ENCODE results near the gene HPCA.

Gene HPCA

DNA sequence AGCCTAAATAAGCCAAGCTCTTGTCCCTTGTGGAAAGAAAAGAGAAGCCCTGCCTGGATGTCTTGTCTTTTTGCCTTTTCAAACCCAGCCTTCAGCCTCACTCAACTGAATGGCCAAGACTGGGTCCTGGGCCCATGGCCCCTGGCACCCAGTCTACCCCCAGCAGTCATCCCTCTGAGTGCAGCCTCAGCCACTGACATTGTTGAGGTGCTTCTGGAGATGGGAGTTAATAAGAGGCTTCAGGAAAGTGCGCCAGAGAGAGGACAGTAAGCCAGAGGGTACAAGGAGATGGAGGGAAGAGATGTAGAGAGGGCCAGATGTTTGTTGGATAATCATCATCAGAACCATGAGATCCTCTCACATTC is 22.4 kb upstream of the HPCA start:
- no peak overlapping the region for H3K4me3 ChIP-seq
- H3K36me3 ChIP-seq = peaks cover 70% of the 10 kb centered on the region
- no peaks in the 10 kb centered on the region for H3K4me1 ChIP-seq
- no peak for TF ChIP-seq Cebpa-rat (IDR thresholded peaks at IDR 0.05)
- no peak overlapping the region for H3K4me2 ChIP-seq
- no peaks in the 10 kb centered on the region for H3K9me3 ChIP-seq
- peaks cover 10% of the 10 kb centered on the region for H3K27me3 ChIP-seq
- H3K27ac ChIP-seq = no peak overlapping the region
- peaks cover 18% of the 10 kb centered on the region for H4K20me1 ChIP-seq
- no peak overlapping the region for H3K9ac ChIP-seq

DNA sequence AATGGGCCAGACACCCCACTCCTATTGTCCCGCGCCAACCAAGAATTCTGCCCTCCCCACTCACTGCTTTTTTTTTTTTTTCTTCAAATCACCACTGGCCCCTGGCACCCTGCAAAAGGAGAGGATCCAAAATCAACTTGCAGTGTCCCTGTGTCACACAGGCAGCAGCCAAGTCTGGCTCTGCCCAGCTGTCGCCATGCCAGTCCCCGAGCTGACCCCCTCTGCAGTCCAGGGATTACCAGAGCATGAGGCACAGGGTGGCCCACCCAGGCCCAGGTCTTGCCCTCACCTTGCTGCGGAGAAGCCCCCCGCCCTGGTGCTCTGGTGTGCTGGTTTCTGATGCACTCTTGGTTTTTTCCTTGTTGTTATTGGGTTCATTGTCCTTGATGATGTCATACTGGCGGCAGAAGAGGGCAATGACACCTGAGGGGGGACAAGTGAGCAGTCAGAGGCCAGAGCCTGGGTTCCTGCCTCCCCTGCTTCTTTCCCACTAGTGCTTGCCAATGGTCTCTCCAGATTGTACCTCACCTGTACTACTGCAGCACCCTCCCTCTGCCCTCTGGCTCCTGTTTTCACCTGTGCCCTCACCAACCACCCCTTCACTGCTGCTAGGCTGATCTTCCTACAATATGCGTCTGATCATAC is 21.8 kb upstream of the HPCA start:
- no peak overlapping the region for H3K4me2 ChIP-seq
- H3K4me1 ChIP-seq = no peaks in the 10 kb centered on the region
- no peak for TF ChIP-seq Cebpa-rat (IDR thresholded peaks at IDR 0.05)
- peaks cover 24% of the 10 kb centered on the region for H4K20me1 ChIP-seq
- H3K36me3 ChIP-seq = peaks cover 64% of the 10 kb centered on the region
- H3K9ac ChIP-seq = no peak overlapping the region
- H3K27me3 ChIP-seq = peaks cover 16% of the 10 kb centered on the region
- H3K4me3 ChIP-seq = no peak overlapping the region
- no peak overlapping the region for H3K27ac ChIP-seq
- H3K9me3 ChIP-seq = no peaks in the 10 kb centered on the region

DNA sequence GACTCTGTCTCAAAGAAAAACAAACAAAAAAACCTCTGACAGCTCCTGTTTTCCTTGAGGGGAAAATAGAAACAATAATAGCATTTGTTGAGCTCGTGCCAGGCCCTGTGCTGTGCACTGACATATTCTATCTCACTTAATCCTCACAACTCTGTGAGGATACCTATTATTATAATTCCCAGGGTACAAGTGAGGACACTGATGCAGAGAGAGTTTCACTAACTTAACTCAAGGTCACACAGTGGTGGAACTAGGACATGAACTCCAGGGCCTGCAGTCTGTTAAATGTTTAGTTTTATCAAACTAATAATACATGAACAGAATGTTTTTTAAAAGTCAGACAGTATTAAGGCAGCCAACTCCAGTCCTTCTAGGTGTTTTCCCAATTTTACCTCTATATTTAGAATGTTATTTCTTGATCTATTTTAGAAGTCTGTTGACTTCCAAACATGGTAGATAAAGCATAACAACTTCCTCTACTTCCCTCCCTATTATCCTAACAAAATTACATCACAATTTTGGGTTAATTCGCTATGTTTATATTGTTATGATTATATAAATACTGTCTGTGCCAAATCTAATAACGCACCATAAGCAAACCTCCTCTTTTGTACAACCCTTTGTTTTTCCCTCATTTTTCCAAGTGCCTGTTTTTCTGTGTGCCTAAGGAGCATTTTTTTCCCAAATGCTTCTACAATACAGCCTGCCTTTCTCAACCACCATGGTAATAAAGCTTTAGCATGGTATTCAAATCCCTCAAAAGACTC is 20.5 kb upstream of the HPCA start:
- peaks cover 34% of the 10 kb centered on the region for H4K20me1 ChIP-seq
- H3K27me3 ChIP-seq = peaks cover 29% of the 10 kb centered on the region
- no peak overlapping the region for H3K4me2 ChIP-seq
- no peak for TF ChIP-seq Cebpa-rat (IDR thresholded peaks at IDR 0.05)
- H3K36me3 ChIP-seq = peaks cover 51% of the 10 kb centered on the region
- H3K27ac ChIP-seq = no peak overlapping the region
- H3K4me1 ChIP-seq = peaks cover 11% of the 10 kb centered on the region
- no peaks in the 10 kb centered on the region for H3K9me3 ChIP-seq
- H3K4me3 ChIP-seq = no peak overlapping the region
- no peak overlapping the region for H3K9ac ChIP-seq

DNA sequence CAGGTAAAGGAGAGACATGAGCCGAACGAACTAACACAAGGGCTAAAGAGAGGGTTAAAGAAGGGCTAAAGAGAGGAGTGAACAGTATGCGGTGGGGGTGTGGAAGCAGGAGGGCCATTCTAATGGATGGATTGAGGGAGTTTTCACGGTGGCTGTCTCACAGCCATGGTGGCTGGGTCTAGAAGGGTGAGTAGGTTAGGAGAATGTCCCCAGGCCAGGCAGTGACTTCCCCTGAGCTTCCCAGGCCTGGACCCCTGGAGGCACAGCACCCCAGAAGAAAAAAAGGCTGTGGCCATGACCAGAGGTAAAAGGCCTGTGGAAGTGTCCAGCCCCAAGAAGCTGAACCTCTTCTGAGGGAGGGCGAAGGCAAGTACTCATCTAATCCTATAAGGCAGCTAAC is 19.1 kb upstream of the HPCA start:
- Histone ChIP-seq H3K27me3 (peaks cover 42% of the 10 kb centered on the region), H3K9ac (no peak overlapping the region), H4K20me1 (peaks cover 47% of the 10 kb centered on the region), H3K4me2 (no peak overlapping the region), H3K4me1 (peaks cover 24% of the 10 kb centered on the region), H3K36me3 (peaks cover 38% of the 10 kb centered on the region), H3K9me3 (no peaks in the 10 kb centered on the region), H3K4me3 (no peak overlapping the region), H3K27ac (no peak overlapping the region)
- no peak for TF ChIP-seq Cebpa-rat (IDR thresholded peaks at IDR 0.05)

DNA sequence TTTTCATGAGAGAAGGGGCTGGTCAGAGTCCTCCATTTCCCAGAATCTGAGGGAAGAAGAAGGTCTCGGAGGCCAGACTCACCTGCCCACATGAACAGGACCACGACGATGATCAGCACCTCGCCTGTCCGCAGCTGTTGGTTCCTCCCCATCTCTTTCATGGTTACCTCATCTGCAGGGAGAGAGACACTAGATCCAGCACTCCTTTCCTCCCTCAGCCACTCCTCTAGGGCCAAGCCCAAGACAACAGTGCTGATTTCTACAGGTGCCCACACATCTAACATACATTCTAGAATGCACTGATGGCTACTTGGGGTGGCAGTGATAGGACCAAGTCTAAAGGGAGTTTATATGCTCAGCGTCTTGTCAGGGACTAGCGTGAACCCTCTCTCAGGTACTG is 18.6 kb upstream of the HPCA start:
- no peak overlapping the region for H3K9ac ChIP-seq
- H3K27ac ChIP-seq = no peak overlapping the region
- no peaks in the 10 kb centered on the region for H3K9me3 ChIP-seq
- peaks cover 48% of the 10 kb centered on the region for H4K20me1 ChIP-seq
- no peak overlapping the region for H3K4me2 ChIP-seq
- H3K4me3 ChIP-seq = no peak overlapping the region
- H3K4me1 ChIP-seq = peaks cover 27% of the 10 kb centered on the region
- peaks cover 33% of the 10 kb centered on the region for H3K36me3 ChIP-seq
- peaks cover 44% of the 10 kb centered on the region for H3K27me3 ChIP-seq
- TF ChIP-seq Cebpa-rat (IDR thresholded peaks at IDR 0.05) = no peak

DNA sequence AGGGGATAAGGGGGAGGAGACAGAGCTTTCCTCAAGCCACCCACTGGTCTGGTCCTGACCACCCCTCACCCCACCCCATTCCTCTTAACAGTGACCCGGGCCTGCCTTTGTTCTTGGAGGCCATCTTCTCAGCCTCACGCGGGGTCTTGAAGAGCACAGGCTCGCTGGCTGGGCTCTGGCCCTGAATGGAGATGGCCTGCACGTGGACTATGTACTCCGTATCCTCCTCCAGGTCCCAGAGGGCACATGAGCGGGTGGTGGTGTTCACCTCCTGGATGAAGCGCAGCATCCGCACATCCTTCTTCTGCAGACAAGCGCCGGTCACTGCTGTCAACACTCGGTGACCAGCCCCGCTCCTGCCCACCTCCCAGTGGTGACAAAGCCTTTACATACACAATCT is 18.2 kb upstream of the HPCA start:
- Histone ChIP-seq H3K27ac (no peak overlapping the region), H3K27me3 (peaks cover 44% of the 10 kb centered on the region), H4K20me1 (peaks cover 48% of the 10 kb centered on the region)

DNA sequence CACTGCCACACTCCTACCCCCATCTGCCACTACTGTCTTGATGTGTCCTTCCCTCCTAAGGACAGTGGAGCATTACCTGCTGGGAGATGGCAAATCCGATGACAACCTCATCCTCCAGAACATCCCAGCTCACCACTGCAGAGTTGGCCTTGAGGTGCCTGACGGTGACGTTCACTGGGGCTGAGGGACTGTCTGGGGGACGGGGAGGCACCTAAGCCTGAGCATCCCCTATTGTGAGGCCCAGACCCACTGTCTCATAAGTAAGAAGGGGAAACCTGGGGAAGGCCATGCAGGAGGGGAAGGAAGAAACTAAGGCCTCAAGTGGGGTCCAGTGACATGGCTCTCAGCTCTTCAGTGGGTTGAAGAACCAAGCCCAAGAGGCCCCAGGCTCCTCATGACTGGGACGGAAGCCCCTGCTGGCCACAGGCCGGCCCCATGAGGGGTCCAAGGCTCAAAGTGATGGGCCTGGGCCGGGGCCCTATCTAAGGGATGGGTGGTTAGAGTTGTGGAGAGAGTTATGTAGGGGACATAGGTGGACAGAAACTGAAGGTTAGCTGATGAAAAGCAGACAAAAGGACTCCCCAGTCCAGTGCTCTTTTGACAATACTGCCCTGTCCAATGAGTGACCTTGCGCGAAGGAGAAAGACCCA is 17.4 kb upstream of the HPCA start:
- peaks cover 44% of the 10 kb centered on the region for H3K27me3 ChIP-seq
- H3K4me2 ChIP-seq = no peak overlapping the region
- H3K9me3 ChIP-seq = no peaks in the 10 kb centered on the region

More for the DNA sequence above, 18.2 kb upstream of the HPCA start:
- Histone ChIP-seq H3K4me2 (no peak overlapping the region), H3K36me3 (peaks cover 29% of the 10 kb centered on the region), H3K9me3 (no peaks in the 10 kb centered on the region), H3K4me1 (peaks cover 31% of the 10 kb centered on the region), H3K4me3 (no peak overlapping the region), H3K9ac (no peak overlapping the region)
- no peak for TF ChIP-seq Cebpa-rat (IDR thresholded peaks at IDR 0.05)

DNA sequence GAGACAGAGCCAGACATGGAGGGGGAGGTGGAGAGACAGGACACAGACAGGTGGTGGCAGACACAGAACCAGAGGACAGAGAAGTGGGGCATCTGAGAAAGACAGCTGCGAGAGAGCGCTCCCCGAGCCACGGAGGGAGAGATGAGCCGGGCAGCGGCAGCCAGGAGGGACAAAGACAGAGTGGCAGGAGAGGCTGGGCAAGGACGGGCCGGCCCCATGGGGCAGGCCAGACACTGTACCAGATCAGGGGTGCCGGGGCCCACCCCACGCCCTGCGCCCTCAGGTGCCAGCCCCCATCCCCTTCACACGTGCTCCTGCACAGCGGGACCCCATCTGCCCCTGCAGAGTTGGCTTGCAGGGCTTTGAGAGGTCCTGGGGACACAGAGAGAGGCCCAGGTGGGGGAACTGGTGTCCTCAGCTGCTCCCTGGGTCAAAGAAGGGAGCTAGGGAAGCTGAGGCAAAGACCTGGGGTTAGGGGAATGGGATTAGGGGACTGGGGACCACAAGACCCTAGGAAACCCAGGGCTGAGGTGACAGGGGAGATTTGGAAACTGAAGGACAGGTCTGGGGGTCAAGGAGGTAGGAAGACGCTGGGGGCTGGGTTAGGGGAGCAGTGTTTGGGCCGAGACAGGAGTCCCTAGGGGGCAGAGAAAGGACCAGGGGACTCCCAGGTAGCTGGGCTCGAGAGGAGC is 16.2 kb upstream of the HPCA start:
- Histone ChIP-seq H3K36me3 (peaks cover 10% of the 10 kb centered on the region; the same call in 1 of the 2 replicates), H3K27ac (no peak overlapping the region), H3K27me3 (peaks cover 44% of the 10 kb centered on the region), H3K4me2 (peak overlapping the region; percentile 95), H3K4me3 (peak overlapping the region; percentile 59), H3K9me3 (no peaks in the 10 kb centered on the region), H3K4me1 (peaks cover 42% of the 10 kb centered on the region), H4K20me1 (peaks cover 48% of the 10 kb centered on the region), H3K9ac (no peak overlapping the region)
- TF ChIP-seq Cebpa-rat (IDR thresholded peaks at IDR 0.05) = no peak

More for the DNA sequence above, 17.4 kb upstream of the HPCA start:
- H4K20me1 ChIP-seq = peaks cover 48% of the 10 kb centered on the region
- no peak overlapping the region for H3K27ac ChIP-seq
- peaks cover 40% of the 10 kb centered on the region for H3K4me1 ChIP-seq
- peaks cover 20% of the 10 kb centered on the region; the same call in 1 of the 2 replicates for H3K36me3 ChIP-seq
- no peak for TF ChIP-seq Cebpa-rat (IDR thresholded peaks at IDR 0.05)
- H3K4me3 ChIP-seq = no peak overlapping the region
- no peak overlapping the region for H3K9ac ChIP-seq

DNA sequence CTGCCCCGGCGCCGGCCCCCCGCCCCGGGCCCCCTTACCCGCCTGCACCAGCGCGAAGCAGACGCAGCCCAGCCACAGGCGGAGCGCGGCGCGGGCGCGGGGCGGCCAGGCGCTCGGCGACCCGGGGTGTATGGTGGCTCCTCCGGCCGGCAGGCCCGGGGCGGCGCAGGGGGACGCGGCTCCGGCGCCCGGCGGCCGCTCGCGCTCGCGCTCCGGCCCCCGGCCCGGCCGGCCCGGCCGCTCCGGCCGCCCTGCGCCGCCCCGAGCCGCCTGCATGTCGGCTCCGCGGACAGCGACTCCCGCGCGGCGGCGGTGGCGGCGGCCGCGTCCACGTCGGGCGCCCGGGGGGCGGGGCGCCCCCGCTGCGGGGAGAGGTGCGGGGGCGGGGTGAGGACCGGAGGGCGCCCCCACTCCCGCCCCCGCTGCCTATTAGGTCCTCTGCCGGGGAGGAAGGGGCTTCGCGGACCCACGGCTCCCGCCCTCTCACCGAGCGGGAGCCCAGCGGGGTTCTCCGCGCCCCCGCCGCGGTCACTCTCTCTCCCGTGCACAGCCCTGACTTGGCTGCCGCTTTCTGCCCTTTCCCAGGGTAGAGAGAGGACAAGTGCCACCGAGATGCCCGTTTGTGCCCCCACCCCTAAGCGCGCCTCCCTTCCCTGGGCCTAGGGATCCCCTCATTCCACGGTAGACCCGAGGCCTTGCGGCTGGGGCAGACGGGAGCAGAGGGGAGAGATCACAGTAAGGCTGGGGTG is 15.5 kb upstream of the HPCA start, which contains the start of gene FNDC5:
FNDC5 (minus strand) TSS at position 298 of the 749 bp plus-strand sequence.
- no peaks in the 10 kb centered on the region for H3K9me3 ChIP-seq
- peaks cover 10% of the 10 kb centered on the region; the same call in 1 of the 2 replicates for H3K36me3 ChIP-seq
- peaks cover 47% of the 10 kb centered on the region for H3K4me1 ChIP-seq
- H3K9ac ChIP-seq = no peak within 1 kb of the TSS
- no peak within 1 kb of the TSS for H3K27ac ChIP-seq
- no peak for TF ChIP-seq Cebpa-rat (IDR thresholded peaks at IDR 0.05)
- H4K20me1 ChIP-seq = peaks cover 48% of the 10 kb centered on the region
- peaks cover 44% of the 10 kb centered on the region for H3K27me3 ChIP-seq
- peak within 1 kb of the TSS; percentile 59 for H3K4me3 ChIP-seq
- H3K4me2 ChIP-seq = peak within 1 kb of the TSS; percentile 95
